Fibroblast of lung (primary cell): ENCODE results near the gene MYBL2. TPM values are rescaled to one million over a fixed set of nuclear protein-coding genes. Genes with fewer than 3 reads are reported as not detected.

Experiments used
- DNase-seq, 2 donors: peaks; one replicate each; pipeline versions ENCODE4 v3.0.0 to v3.0.0-alpha.2; 2010; ENCODE audit warnings: low read depth in 2 of 2
- H2AFZ ChIP-seq: 2 replicates; pipeline ENCODE4 v1.5.1; 2012; ENCODE audit warnings: low read length, control low read depth, inconsistent platforms
- H3K27ac ChIP-seq: 2 replicates; pipeline ENCODE4 v1.5.1; 2011; ENCODE audit warnings: low read length, control low read depth; ENCODE audit not compliant: insufficient read depth
- H3K27me3 ChIP-seq: 2 replicates; pipeline ENCODE4 v1.5.1; 2011; ENCODE audit warnings: mild to moderate bottlenecking, low read length; ENCODE audit not compliant: control insufficient read depth, insufficient read depth
- H3K36me3 ChIP-seq: 2 replicates; pipeline ENCODE4 v1.5.1; 2011; ENCODE audit warnings: low read length; ENCODE audit not compliant: control insufficient read depth, insufficient read depth
- H3K4me1 ChIP-seq: 2 replicates; pipeline ENCODE4 v1.5.1; 2011; ENCODE audit warnings: low read length; ENCODE audit not compliant: control insufficient read depth, insufficient read depth; ENCODE audit errors: extremely low read depth
- H3K4me2 ChIP-seq: 2 replicates; pipeline ENCODE4 v1.5.1; 2011; ENCODE audit warnings: low read length, control low read depth; ENCODE audit not compliant: insufficient read depth; ENCODE audit errors: extremely low read depth
- H3K4me3 ChIP-seq, 4 experiments: fragments of 200-600 bp in 1 of 4; sonication (generic) in 1 of 4; replicated peaks in 1 of 4; 2 replicates each; pipeline ENCODE4 v1.5.1; 2011 to 2016; ENCODE audit warnings: low read length in 4 of 4, low read depth in 3 of 4, mild to moderate bottlenecking in 3 of 4, control low read depth in 2 of 4, inconsistent platforms in 1 of 4, mixed read lengths in 1 of 4; ENCODE audit not compliant: insufficient read depth in 1 of 4; ENCODE audit errors: control extremely low read depth in 1 of 4
- H3K79me2 ChIP-seq: 2 replicates; pipeline ENCODE4 v1.5.1; 2012; ENCODE audit warnings: mild to moderate bottlenecking, low read length, inconsistent platforms; ENCODE audit not compliant: control insufficient read depth, insufficient read depth
- H3K9ac ChIP-seq: 2 replicates; pipeline ENCODE4 v1.5.1; 2011; ENCODE audit warnings: mild to moderate bottlenecking, low read length, control low read depth; ENCODE audit not compliant: insufficient read depth
- H3K9me3 ChIP-seq: 2 replicates; pipeline ENCODE4 v1.5.1; 2012; ENCODE audit warnings: low read depth, low read length; ENCODE audit not compliant: control insufficient read depth, insufficient read depth
- H4K20me1 ChIP-seq: 2 replicates; pipeline ENCODE4 v1.5.1; 2011; ENCODE audit warnings: low read length; ENCODE audit not compliant: control insufficient read depth, insufficient read depth; ENCODE audit errors: extremely low read depth
- EZH2 ChIP-seq: IDR thresholded peaks from 2 replicates; pipeline ENCODE4 v1.5.1; 2012; ENCODE audit warnings: low read length, control low read depth, mild to moderate bottlenecking; ENCODE audit errors: missing control alignments
- polyA plus RNA-seq, 2 donors: library from polyadenylated mRNA; depleted of rRNA in 1 of 2; stranded (reverse) in 1 of 2; unstranded in 1 of 2; fragments of >200 nt; gene quantifications; 2 replicates each; pipeline ENCODE4 v1.2.1, GENCODE V29; 2011 to 2012; ENCODE audit warnings: missing spikeins in 1 of 2
- total RNA-seq: library from RNA; depleted of rRNA; stranded (reverse); fragments of >200 nt; gene quantifications from 2 replicates; pipeline ENCODE4 v1.2.1, GENCODE V29; 2014
- TF ChIP-seq, protein P1 (sequence below), 2 donors: IDR thresholded peaks in 1 of 2; conservative IDR thresholded peaks in 1 of 2; 1 replicate in 1 of 2; 2 replicates in 1 of 2; pipeline ENCODE4 v1.5.1; 2011 to 2012; ENCODE audit warnings: low read length in 2 of 2, control low read depth in 1 of 2, inconsistent platforms in 1 of 2, low read depth in 1 of 2, mild to moderate bottlenecking in 1 of 2

The MYBL2 gene
- total and polyA plus RNA-seq, 2 donors (not counting 1 experiment from before 2014, with no cell fraction given) = 1.2 to 2.7 TPM

DNA sequence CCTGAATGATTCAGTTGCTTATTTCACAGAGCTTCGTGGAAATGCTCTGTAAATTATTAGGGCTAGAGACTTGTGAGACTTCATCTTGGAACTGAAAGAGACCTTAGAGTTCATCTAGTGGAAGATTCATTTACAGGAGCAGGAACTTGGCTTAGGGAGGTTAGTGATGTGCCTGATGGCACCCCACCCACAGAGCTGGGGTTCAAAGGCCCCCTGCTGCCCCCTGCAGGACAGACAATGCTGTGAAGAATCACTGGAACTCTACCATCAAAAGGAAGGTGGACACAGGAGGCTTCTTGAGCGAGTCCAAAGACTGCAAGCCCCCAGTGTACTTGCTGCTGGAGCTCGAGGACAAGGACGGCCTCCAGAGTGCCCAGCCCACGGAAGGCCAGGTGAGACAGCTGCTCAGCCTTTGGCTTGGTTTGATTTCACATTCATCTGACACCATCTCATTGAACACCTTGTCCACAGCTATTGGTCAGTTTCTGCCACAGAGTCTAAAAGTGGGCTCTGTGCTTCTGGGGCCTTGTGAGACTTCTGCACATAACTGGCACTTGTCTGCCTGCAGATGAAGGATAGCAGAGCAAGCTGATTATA lies 25.1 kb downstream of the MYBL2 start:
- H2AFZ ChIP-seq = no peak overlapping the region
- no peaks in the 10 kb centered on the region for H3K36me3 ChIP-seq
- no peaks in the 10 kb centered on the region for H4K20me1 ChIP-seq
- no peak overlapping the region for H3K4me3 ChIP-seq
- peak; percentile 12 to 44 for DNase-seq
- no peak overlapping the region for H3K4me2 ChIP-seq
- no peaks in the 10 kb centered on the region for H3K27me3 ChIP-seq
- no peaks in the 10 kb centered on the region for H3K79me2 ChIP-seq
- no peak overlapping the region for H3K27ac ChIP-seq
- H3K9ac ChIP-seq = no peak overlapping the region
- H3K4me1 ChIP-seq = no peaks in the 10 kb centered on the region
- H3K9me3 ChIP-seq = no peaks in the 10 kb centered on the region
- no peak for TF ChIP-seq EZH2
- TF ChIP-seq, protein P1, sequence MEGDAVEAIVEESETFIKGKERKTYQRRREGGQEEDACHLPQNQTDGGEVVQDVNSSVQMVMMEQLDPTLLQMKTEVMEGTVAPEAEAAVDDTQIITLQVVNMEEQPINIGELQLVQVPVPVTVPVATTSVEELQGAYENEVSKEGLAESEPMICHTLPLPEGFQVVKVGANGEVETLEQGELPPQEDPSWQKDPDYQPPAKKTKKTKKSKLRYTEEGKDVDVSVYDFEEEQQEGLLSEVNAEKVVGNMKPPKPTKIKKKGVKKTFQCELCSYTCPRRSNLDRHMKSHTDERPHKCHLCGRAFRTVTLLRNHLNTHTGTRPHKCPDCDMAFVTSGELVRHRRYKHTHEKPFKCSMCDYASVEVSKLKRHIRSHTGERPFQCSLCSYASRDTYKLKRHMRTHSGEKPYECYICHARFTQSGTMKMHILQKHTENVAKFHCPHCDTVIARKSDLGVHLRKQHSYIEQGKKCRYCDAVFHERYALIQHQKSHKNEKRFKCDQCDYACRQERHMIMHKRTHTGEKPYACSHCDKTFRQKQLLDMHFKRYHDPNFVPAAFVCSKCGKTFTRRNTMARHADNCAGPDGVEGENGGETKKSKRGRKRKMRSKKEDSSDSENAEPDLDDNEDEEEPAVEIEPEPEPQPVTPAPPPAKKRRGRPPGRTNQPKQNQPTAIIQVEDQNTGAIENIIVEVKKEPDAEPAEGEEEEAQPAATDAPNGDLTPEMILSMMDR (conservative IDR thresholded peaks at IDR 0.05 in 1 of 2, IDR thresholded peaks at IDR 0.05 in 1 of 2; ENCODE audit: low read depth in 1 of 2, low read length in 2 of 2) = peak; percentile 61 to 73

DNA sequence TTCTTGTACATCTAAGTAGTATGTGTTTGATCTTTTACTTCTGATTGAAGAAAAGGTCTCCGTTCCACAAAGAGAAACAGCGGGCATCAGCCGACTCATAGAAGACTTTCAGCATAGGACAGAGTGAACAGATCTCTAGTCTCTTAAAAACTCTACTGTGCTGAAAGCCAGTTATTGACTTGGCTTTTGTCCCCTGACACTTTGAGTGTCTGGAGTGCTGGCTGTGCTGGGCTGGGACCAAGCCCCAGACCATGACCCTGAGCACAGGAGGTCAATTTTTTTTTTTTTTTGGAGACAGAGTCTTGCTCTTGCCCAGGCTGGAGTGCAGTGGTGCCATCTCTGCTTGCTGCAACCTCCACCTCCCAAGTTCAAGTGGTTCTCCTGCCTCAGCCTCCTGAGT lies 27.8 kb downstream of the MYBL2 start:
- no peak for DNase-seq
- no peak overlapping the region for H3K4me3 ChIP-seq
- no peaks in the 10 kb centered on the region for H3K9me3 ChIP-seq
- TF ChIP-seq EZH2 = no peak
- TF ChIP-seq, protein P1 (conservative IDR thresholded peaks at IDR 0.05 in 1 of 2, IDR thresholded peaks at IDR 0.05 in 1 of 2; ENCODE audit: low read depth in 1 of 2, low read length in 2 of 2) = no peak
- H3K79me2 ChIP-seq = no peaks in the 10 kb centered on the region
- no peak overlapping the region for H3K27ac ChIP-seq
- H3K36me3 ChIP-seq = no peaks in the 10 kb centered on the region
- no peaks in the 10 kb centered on the region for H4K20me1 ChIP-seq
- H3K27me3 ChIP-seq = no peaks in the 10 kb centered on the region
- no peak overlapping the region for H3K9ac ChIP-seq
- no peak overlapping the region for H2AFZ ChIP-seq
- H3K4me2 ChIP-seq = no peak overlapping the region
- H3K4me1 ChIP-seq = no peaks in the 10 kb centered on the region

DNA sequence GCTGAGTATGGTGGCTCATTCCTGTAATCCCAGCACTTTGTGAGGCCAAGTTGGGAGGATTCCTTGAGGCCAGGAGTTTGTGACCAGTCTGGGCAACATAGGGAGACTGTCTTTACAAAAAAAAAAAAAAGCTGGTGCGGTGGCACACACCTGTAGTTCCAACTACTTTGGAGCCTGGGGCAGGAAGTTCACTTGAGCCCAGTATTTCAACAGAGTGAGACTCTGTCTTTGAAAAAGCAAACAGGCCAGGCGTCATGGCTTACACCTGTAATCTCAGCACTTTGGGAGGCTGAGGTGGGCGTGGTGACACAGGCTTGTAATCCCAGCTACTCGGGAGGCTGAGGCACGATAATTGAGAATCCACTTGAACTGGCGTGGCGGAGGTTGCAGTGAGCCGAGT lies 28.7 kb downstream of the MYBL2 start:
- no peak overlapping the region for H3K4me2 ChIP-seq
- H3K4me1 ChIP-seq = no peaks in the 10 kb centered on the region
- no peaks in the 10 kb centered on the region for H3K9me3 ChIP-seq
- no peak overlapping the region for H2AFZ ChIP-seq
- no peak for DNase-seq
- H3K27ac ChIP-seq = no peak overlapping the region
- H3K9ac ChIP-seq = no peak overlapping the region
- no peaks in the 10 kb centered on the region for H3K36me3 ChIP-seq
- no peaks in the 10 kb centered on the region for H3K79me2 ChIP-seq
- no peaks in the 10 kb centered on the region for H3K27me3 ChIP-seq
- H3K4me3 ChIP-seq = no peak overlapping the region
- TF ChIP-seq EZH2 = no peak
- TF ChIP-seq, protein P1 (conservative IDR thresholded peaks at IDR 0.05 in 1 of 2, IDR thresholded peaks at IDR 0.05 in 1 of 2; ENCODE audit: low read depth in 1 of 2, low read length in 2 of 2) = no peak
- no peaks in the 10 kb centered on the region for H4K20me1 ChIP-seq
